GM19023 (cell line): ENCODE results near the gene ALDH3B1.
A peak's percentile ranks its signal among the peaks of the same experiment; 100 is the strongest.

Experiments used
- ATAC-seq: cut with Tn5 transposase; IDR thresholded peaks from one replicate; pipeline ENCODE4 v1.9.1; 2021; ENCODE audit warnings: mild to moderate bottlenecking, moderate library complexity; ENCODE audit not compliant: unreplicated experiment

Gene ALDH3B1

DNA sequence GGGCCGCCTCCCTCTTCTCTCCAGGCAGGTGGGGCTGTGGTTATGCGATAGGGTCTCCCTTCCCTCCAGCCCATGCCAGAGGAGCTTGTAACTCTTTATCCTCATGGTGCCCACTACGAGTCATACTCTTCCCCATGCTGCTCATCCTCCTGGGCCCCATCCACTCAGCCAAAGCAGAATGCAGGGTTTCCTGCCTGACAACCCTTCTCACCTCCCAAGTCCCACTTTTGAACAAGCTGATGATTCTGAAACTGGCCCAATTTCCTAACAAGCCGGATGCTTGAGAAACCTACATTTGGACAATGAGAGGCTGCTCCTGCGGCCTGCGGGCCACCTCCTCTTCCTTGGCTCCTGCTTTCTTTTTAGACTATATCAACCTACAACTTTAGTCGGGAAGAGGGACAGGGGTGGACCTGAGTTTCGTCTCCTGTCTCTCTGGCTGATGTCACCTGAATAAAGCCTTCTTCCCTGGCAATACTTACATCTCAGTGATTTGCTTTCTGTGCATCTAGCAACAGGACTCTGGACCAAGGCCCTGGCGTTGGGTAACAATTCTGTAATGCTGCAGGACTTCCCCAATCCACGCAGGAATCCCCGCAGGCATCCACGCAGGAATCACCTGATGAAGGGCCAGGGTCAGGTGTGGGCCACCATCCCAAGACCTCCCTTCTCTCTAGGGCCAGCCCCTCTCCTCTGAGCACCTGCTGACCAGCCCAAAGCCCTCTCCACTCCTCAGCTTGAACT, 18.8 kb downstream of the ALDH3B1 start:
- ATAC-seq, result no peak

DNA sequence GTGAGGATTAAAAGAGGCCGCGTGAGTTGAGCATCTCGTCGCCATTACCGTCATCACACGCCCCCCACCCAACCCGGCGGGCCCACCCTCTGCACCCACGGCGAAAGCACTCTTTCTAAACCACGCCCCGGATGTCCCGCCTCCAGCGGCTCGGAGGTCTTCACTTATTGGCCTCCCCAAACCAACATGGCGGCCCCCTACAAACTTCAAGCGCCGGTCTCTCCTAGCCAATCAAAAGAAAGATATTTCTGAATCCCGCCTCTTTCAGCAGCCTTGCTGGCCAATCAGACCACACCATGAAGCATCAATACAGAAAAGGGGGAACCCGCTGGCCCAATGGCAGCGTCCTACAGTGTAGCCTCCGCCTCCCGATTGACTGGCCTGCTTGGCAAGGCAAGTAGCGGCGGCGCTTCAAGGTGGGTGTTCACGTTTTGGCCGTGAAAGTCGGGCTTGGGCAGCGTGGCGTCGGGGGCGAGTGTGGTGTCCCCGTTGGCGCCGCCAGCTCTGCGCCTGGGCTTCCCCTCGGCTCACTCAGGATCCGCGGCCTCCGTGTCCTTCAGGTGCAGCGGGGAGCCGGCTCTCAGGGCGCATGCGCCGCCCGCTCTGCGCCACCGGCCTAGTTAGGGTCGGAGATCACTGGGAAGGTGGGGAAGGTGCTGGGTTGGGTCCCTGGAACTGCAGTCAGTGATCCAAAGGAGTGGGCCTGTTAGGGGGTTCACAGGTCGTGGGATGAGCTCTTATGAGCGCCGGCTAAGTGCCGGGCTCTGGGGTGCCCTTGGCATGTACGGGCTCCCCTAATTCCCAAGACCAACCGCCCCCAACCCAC, 20.4 kb downstream of the ALDH3B1 start, which contains the start of gene NDUFS8:
Gene NDUFS8 (plus strand): TSS at position 364 of the 826 bp plus-strand sequence. CDS start 1,471 bp downstream, outside the sequence.
- ATAC-seq, result peak; percentile 92

DNA sequence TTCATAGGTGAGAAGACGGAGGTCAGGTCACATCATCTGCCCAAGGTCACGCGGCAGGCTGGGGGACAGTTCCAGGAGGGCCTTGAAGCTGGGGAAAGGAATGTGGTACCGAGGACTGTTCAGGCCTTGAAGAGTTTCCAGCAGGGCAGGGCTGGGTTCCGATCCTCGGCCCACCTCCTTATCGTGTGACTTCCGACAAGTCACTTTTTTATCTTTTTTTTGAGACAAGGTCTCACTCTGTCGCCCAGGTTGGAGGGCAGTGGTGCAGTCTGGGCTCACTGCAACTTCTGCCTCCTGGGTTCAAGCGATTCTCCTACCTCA, 21.0 kb downstream of the ALDH3B1 start:
- no peak for ATAC-seq

DNA sequence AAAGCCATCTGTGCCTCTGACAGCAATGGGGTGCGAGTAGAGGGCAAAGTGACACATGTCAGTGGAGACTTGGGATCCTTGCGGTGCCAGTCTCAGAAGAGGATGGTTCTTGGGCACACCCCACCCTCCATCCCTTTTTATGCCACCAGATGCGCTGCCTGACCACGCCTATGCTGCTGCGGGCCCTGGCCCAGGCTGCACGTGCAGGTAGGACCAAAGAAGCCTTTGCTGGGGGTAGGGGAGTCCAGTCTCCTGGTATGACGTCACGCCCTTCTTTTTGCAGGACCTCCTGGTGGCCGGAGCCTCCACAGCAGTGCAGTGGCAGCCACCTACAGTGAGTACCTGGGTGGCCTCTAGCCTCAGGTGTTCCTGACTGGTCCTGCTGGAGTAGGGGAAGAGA, 21.9 kb downstream of the ALDH3B1 start:
- no peak for ATAC-seq

DNA sequence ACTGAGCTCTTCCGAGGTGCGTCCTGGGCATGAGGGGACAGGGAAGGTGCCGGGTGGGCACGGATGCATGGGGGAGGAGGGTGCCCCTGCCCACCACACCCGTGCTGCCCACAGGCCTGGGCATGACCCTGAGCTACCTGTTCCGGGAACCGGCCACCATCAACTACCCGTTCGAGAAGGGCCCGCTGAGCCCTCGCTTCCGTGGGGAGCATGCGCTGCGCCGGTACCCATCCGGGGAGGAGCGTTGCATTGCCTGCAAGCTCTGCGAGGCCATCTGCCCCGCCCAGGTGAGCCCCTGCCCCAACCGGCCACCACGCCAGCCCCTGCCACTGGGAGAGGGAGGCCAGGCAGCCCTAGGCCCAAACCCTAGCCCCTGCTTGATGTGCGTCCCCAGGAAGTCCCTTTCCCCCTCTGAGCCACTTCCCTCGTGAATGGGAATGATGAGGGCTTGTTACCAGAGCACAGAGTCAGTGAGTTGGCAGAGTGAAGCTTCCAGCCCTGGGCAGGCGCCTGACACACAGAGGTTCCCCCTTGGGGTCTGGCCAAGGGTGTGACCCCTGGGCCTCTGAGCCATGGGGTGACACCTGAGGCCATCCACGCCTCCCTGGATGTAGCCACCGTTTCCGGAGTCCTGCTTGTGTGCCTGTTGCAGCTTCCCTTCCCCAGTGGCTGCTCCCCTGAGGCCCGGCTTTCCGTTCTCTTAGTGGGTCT, 23.0 kb downstream of the ALDH3B1 start:
- no peak for ATAC-seq

DNA sequence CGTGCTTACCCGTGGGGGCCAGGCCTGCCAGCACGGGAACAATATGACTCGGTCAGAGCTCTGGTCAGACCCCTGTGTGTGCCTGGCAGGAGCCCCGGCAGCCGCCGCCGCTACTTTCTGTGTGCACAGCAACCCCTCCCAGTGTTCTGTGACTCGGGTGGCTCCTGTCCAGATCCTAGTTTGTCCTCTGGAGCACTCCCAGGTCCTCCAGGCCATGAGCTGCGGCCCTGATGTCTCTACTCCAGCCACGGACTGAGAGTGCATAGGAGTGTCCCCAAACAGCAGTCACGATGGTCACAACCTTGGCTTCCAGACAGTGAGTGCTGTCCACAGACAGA, 23.6 kb downstream of the ALDH3B1 start:
- ATAC-seq, result no peak

DNA sequence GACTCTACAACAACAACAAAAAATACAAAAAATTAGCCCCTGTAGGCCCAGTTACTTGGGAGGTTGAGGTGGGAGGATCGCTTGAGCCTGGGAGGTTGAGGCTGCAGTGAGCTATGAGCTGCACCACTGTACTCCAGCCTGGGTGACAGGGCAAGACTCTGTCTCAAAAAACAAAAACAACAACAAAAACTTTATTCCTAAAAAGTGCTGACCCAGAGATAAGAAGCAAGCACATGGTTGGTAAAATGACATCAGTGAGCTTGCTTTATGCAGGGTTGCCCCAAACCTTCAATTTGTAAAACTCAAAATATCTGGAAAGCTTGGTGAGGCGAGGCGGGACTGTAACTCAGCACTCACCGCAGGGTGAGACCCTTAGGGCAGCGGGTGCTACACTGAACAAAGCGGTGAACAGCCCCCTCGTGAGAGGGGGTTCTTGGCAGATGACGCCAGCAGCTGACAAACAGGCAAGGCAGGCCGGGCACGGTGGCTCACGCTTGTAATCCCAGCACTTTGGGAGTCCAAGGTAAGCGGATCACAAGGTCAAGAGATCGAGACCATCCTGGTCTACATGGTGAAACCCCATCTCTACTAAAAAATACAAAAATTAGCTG, 25.2 kb downstream of the ALDH3B1 start:
- ATAC-seq, result no peak

DNA sequence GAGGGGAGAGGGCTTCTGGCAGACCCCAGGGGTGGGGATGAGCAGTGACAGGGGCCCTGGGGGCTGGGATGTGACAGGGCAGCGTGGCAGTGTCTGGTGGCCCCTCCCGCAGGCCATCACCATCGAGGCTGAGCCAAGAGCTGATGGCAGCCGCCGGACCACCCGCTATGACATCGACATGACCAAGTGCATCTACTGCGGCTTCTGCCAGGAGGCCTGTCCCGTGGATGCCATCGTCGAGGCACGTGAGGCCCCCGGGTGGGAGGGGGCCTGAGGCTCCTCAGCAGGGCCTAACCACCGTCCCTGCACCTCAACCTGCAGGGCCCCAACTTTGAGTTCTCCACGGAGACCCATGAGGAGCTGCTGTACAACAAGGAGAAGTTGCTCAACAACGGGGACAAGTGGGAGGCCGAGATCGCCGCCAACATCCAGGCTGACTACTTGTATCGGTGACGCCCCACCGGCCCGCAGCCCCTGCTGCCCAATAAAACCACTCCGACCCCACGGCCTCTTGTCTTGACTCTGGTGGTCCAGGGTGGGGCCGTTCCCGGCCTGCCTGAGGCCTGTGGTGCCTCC, 26.1 kb downstream of the ALDH3B1 start:
- ATAC-seq, result no peak

DNA sequence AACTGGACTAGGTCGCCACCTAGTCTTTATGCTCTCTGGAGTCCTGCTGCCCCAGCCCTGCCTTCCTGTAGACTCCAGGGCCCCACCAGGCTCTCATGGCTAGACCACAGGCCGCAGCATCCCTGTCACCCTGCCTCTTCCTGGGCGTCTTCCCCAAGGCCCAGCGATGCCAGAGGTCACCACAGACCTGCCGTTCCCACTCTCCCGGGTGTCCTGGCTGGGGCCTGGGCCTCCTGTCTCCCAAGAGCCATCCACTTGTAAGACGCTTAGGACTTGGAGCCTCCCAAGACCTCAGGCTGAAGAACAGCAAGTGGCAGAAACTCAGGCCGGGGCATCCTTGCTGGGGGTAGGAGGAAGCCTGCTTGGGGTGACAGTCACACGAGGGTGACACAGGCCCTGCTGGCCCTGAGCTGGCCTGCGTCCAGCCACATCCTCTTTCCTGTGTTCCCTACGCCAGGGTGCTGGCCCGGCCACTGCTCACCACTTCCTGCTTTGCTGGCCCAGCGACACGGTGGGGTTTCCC, 26.7 kb downstream of the ALDH3B1 start:
- ATAC-seq, result no peak

DNA sequence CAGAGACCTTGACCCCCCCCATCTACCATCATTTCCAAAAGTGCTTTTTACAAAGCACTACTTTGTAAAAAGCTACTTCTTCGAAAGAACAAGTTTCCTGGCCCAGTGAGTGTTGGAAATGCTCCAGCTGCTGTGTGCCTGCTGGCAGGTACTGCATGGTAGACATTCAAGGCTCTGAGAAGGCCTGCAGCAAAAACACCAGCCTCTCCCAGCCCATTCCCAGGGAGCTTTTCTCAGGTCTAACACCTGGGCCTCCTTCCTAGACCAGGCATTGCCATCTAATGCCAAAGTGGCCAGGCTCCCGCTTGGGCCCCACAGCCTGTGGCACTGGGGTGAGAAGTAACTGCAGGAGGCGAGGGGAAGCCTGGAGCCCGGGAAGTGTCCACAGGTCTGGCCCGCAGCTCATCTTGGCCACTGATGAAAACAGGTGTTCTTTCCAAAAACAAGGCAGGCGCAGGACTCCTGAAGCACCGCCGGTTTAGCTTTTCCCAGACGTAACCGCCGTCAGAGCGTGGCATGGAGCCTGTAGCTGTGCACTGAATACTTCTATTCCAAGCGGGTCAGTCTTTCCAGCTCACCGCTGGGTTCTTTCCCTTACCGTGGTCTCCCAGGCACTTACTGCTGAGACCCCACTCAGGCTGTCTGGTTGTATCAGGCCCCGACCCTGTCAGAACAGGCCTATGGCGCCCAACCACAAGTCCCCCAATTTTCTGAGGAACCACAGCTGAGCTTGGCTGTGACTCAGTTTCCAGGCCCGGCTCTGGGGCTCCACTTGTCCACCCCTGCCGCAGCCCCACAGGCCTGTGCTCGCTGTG, 27.5 kb downstream of the ALDH3B1 start:
- ATAC-seq, result no peak

DNA sequence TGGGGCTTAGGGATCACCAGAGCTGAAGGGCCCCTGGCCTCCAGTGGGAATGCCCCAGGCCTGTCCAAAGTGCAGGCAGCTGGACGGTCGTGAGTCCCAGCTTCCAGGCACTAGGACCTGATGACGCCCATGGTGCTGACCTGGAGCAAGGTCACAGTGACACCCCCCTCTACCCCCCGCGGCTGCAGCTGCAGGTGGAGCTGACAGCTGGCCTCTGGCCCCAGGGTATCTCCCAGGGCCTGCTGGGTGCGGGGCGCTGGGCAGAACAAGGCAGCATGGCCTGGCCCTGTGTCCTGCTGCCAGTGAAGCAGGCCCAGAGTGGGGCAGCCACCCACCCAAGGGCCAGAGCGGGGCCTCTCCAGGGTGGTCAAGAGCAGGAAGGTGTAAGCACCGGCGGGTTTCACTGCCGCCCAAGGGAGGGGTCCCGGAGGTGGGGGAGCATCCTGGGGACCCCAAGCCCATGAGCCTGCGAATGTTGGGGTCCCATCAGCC, 28.1 kb downstream of the ALDH3B1 start:
- no peak for ATAC-seq

DNA sequence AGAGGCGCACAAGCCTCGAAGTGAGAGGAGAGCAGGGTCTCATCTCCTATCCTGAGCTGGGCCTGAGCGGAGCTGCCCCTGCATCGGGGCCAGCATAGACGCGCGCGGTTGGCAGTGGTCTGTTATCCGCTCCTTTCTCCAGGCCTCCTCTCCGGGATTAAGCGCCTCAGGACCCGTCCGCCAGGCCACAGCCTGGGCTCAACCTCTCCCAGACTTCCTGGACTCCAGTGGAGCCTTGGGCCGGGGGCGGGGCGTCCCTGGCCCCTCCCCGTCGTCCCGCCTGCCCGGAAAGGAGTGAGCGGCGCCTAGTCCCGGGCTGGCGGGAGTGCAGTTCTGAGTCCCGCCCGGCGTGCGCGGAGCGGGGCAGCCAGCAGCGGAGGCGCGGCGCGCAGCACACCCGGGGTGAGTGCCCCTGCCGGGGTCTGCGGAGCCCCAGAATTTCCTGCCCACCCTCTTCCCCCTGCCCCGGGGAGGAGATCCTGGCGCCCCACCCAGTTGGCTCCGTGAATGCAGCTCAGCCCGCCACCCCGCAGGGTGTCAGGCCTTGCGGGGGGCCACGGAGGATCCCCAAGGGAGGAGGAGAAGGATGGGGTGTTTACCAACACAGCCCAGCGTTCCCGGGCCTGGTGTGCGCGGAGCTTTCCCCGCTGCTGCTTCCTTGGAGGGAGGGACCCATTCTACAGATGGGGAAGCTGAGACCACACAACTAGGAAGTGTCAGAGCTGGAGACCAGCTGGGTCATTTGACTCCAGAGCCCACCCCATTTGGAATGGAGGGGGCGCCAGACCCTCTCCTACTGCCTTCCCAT, 28.8 kb downstream of the ALDH3B1 start, which contains the start of gene TCIRG1:
Gene TCIRG1 (plus strand): TSS at position 308 of the 808 bp plus-strand sequence. CDS start 2,247 bp downstream, outside the sequence.
- peak; percentile 43 for ATAC-seq

DNA sequence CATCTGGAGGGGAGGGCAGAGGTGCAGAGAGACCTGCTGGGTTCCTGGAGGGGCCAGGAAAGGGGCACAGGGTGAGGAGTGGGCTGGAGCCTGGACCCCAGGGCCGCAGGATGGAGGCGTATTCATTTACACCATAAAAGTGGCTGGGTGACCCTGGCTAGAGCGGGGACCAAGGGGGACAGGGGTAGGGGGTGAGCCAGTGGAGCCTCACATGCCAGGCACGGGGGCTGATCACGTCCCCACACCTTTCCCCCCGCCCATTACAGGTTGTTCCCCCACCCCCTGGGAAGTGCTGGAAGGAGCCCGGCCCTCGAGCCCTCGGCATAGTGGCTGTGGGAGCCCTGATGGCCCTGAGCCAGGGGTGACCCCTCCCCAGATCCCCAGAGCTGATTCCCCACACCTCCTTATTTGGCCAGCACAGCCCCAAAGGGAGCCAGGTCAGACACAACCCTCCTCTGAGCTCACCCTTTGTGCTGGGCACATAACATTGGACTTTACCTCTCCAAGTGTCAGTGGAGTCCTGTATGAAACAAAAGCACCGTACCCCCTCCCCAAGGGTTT, 29.5 kb downstream of the ALDH3B1 start:
- ATAC-seq, result peak; percentile 2

DNA sequence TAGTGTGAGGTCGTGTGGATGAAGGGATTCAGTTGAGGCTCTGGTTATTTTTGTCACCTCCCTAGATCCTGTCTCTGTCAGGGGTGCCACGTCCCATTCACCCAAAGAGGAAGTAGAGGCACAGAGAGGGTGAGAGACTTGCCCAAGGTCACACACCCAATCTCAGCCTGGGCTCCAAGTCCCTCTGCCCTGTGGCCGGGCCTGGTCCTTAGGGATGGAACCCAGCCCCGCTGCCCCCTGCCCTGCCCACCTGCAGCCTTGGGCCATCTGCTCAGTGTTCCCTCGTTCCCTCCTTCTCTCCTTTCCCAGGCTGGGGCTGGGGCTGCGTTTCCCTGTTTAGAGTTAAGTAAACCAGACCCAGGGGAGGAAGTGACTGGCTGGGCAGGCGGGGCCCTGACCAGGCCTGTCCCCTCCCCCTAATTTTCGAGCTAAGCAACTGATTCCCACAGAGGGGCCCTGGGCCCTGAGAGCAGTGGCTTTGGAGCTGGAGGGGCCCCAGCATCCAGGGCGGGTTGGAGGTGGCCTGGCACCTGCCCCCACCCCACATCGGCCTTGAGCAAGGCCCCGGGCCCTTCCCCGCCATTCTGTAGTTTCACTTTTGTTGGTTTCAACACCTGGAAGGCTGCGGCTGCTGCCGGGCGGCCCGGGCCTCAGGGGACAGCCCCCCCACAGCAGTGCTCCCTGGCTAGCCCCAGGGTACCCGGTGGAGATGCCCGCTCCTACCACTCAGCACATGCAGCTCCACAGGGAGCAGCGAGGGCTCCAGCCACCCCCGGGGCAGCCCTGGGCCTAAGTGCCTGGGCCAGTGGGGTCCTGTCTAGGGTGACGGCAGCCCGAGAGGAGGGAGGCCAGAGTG, 30.2 kb downstream of the ALDH3B1 start:
- ATAC-seq, result peak; percentile 49

DNA sequence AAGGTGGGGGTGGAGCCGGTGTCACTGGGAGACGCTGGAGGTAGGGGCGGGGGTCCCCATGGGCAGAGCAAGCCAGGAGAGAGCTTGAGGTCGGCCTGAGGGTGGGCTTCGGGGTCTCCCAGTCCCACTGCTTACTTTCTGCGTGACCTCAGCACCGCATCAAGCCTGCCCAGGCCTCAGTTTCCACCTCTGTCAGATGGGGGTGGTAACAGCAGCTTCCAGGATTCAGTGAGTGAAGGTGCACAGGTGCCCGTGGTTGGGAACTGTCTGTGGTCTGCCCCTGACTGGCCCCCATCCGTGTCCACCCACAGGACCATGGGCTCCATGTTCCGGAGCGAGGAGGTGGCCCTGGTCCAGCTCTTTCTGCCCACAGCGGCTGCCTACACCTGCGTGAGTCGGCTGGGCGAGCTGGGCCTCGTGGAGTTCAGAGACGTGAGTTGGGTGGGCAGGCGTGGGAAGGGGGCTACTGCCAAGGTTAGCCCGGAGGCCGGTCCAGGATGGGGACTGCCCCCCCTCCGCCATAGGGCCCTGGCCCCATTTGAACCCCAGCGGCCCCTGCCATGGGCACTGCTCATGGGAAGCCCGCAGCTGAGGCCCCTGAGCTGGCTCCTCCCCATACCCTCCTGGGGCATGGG, 30.9 kb downstream of the ALDH3B1 start:
- ATAC-seq, result no peak

DNA sequence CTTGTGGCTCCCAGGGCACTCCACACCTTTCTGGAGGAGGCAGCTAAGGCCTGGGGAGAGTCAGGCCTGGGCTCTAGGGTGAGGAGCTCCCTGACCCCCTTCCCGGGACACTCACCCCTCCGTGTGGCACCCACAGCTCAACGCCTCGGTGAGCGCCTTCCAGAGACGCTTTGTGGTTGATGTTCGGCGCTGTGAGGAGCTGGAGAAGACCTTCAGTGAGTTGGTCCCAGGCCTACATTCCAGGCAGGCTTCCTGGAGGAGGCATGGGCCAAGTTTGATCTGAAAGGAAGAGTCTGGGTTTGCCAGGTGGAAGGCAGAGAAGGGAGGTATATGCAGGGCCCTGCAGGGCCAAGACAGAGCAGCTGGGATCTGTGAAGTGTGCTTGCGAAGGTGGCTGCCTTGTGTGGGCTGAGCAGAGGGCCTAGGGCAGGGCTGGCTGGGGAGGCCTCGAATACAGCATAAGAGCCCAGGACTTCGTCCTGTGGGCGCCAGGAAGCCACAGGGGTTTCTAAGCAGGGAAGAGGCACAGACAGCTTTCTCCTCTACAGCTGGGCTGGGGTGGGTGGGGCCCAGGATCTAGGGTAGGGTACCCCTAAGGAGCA, 31.6 kb downstream of the ALDH3B1 start:
- ATAC-seq, result no peak
